K562 (cell line): ENCODE data around the gene TRIM69.

Experiments
- DPF2 ChIP-seq: fragments of 450-650 bp; IDR thresholded peaks from 2 replicates; pipeline ENCODE4 v1.6.1; 2016
- ETV6 ChIP-seq, 3 experiments: fragments of 150-350 bp in 1 of 3; sonication (generic) in 1 of 3; formaldehyde crosslinking in 1 of 3; IDR thresholded peaks; 2 replicates each; pipeline versions ENCODE4 v1.6.1 to v1.8.0; 2014 to 2022; ENCODE audit warnings: borderline replicate concordance in 2 of 3, low read depth in 2 of 3, antibody characterized with exemption in 1 of 3, low read length in 1 of 3, mild to moderate bottlenecking in 1 of 3, missing genetic modification reagents in 1 of 3
- FOXA3 ChIP-seq, 2 experiments: fragments of 450-650 bp in 1 of 2; sonication (generic) in 1 of 2; formaldehyde crosslinking; IDR thresholded peaks in 1 of 2; conservative IDR thresholded peaks in 1 of 2; 2 replicates each; pipeline versions ENCODE4 v1.4.0 to v1.8.0; 2020 to 2022; ENCODE audit warnings: mild to moderate bottlenecking in 2 of 2, missing genetic modification reagents in 1 of 2
- GATAD2A ChIP-seq: fragments of 450-650 bp; IDR thresholded peaks from 2 replicates; pipeline ENCODE4 v1.6.1; 2017
- GTF2A2 ChIP-seq: IDR thresholded peaks from 2 replicates; pipeline ENCODE4 v1.6.1; 2016; ENCODE audit warnings: mild to moderate bottlenecking, missing genetic modification characterization, missing compliant biosample characterization
- HDAC6 ChIP-seq: IDR thresholded peaks from 2 replicates; pipeline ENCODE4 v1.6.1; 2012; ENCODE audit warnings: low read depth, mild to moderate bottlenecking, control low read depth, inconsistent platforms, low read length, moderate library complexity
- NCOA6 ChIP-seq: fragments of 450-650 bp; IDR thresholded peaks from 2 replicates; pipeline ENCODE4 v1.6.1; 2017; ENCODE audit warnings: mild to moderate bottlenecking
- POLR2AphosphoS5 ChIP-seq: IDR thresholded peaks from 2 replicates; pipeline ENCODE4 v1.6.1; 2011; ENCODE audit warnings: mild to moderate bottlenecking, low read depth, low read length, moderate library complexity; ENCODE audit not compliant: control insufficient read depth, insufficient read depth
- TBL1XR1 ChIP-seq, 2 experiments: IDR thresholded peaks; 2 replicates each; pipeline ENCODE4 v1.6.1; 2012; ENCODE audit warnings: improper control_type of control experiment in 2 of 2, low read length in 2 of 2, mild to moderate bottlenecking in 1 of 2
- ZNF408 ChIP-seq: fragments of 250-450 bp; sonication (Bioruptor Pico); IDR thresholded peaks from 2 replicates; pipeline ENCODE4 v1.4.0; 2020; ENCODE audit warnings: low read depth, mild to moderate bottlenecking, moderate library complexity
- ZNF561 ChIP-seq: fragments of 450-650 bp; formaldehyde crosslinking; conservative IDR thresholded peaks from 2 replicates; pipeline ENCODE4 v1.4.0; 2020; ENCODE audit warnings: mild to moderate bottlenecking, moderate library complexity
- TF ChIP-seq, protein P1 (sequence below), 3 experiments: IDR thresholded peaks in 2 of 3; conservative IDR thresholded peaks in 1 of 3; 2 replicates each; pipeline ENCODE4 v1.5.1; 2011 to 2012; ENCODE audit warnings: low read length in 3 of 3, mild to moderate bottlenecking in 3 of 3, control low read depth in 2 of 3, improper control_type of control experiment in 1 of 3, inconsistent platforms in 1 of 3, low read depth in 1 of 3, mixed read lengths in 1 of 3, moderate library complexity in 1 of 3; ENCODE audit not compliant: insufficient read depth in 2 of 3

DNA sequence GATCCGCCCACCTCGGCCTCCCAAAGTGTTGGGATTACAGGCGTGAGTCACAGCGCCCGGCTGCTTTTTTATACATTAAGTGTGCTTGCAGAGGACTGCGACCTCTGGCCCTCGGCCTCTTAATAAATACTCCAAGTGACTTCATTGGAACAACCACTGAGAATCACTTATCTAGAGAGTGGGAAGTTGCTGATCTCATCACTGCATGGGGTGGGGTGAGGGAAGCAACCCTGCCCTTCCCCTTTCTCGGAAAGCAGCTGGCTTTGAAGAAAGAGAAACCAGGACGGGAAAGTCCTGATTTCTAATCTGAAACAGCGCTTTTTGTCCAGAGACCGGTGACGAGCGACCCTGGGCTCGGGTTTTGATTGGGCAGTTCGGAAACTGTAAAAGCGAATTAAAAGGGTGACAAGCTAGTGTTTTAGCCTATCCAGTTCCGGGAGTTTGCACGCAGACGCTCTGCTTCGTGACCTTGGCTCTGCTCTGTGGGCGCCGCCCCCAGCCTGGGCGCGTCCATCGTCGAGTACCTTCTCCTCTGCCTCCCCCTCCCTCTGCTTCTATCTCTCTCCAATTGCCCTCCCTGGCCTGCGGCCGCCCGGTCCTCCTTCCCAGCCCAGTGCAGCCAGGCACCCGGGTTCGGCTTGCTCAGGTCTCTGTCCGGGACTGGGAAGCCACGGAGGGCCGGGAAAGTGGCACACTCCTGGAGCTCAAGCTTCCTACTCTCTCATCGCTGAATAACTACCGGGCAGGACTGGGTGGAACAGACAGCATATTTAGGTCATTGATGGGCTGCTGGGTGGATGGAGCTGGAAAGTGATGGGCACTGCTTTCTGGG lies 7.5 kb upstream of the TRIM69 start:
- no peak for TF ChIP-seq GTF2A2 (tag)
- TF ChIP-seq TBL1XR1 (IDR thresholded peaks at IDR 0.05; ENCODE audit: low read length in 2 of 2), result peak in 1 of 2 experiments; percentile 92; a peak in 2 of 4 replicates
- TF ChIP-seq POLR2AphosphoS5, result no peak
- TF ChIP-seq, protein P1, sequence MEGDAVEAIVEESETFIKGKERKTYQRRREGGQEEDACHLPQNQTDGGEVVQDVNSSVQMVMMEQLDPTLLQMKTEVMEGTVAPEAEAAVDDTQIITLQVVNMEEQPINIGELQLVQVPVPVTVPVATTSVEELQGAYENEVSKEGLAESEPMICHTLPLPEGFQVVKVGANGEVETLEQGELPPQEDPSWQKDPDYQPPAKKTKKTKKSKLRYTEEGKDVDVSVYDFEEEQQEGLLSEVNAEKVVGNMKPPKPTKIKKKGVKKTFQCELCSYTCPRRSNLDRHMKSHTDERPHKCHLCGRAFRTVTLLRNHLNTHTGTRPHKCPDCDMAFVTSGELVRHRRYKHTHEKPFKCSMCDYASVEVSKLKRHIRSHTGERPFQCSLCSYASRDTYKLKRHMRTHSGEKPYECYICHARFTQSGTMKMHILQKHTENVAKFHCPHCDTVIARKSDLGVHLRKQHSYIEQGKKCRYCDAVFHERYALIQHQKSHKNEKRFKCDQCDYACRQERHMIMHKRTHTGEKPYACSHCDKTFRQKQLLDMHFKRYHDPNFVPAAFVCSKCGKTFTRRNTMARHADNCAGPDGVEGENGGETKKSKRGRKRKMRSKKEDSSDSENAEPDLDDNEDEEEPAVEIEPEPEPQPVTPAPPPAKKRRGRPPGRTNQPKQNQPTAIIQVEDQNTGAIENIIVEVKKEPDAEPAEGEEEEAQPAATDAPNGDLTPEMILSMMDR (IDR thresholded peaks at IDR 0.05 in 2 of 3, conservative IDR thresholded peaks at IDR 0.05 in 1 of 3; ENCODE audit: insufficient read depth in 2 of 3, low read depth in 1 of 3, low read length in 3 of 3), result peak in 1 of 3 experiments; percentile 11; a peak in 1 of 6 replicates
- no peak for TF ChIP-seq ZNF408 (CRISPR knock-in tag)
- peak; percentile 90 for TF ChIP-seq DPF2
- TF ChIP-seq ETV6 (IDR thresholded peaks at IDR 0.05; ENCODE audit: borderline replicate concordance in 1 of 2, low read depth in 2 of 2, low read length in 1 of 2), result peak in 1 of 2 experiments; percentile 90; a peak in 2 of 4 replicates
- no peak for TF ChIP-seq ETV6 (CRISPR knock-in tag; IDR thresholded peaks at IDR 0.05; ENCODE audit: borderline replicate concordance)
- TF ChIP-seq FOXA3 (CRISPR knock-in tag; conservative IDR thresholded peaks at IDR 0.05 in 1 of 2, IDR thresholded peaks at IDR 0.05 in 1 of 2), result 0 out of 4 replicates have a peak, but pooled peaks of 1 of the 2 experiments have one; percentile 49
- TF ChIP-seq NCOA6, result no peak
- TF ChIP-seq ZNF561 (CRISPR knock-in tag), result no peak
- no peak for TF ChIP-seq HDAC6
- TF ChIP-seq GATAD2A, result no peak
